ENCODE data around the gene NRDC. TPM values are rescaled to one million over a fixed set of nuclear protein-coding genes. Genes with fewer than 3 reads are reported as not detected.

NRDC gene
- total and polyA plus RNA-seq, 9 of the 15 experiments (the other 6 are each of a cell fraction or from before 2014, with no cell fraction given): 102 to 371 (median 201) TPM

GRCh38 chr1:51850420-51851223 is 27.9 kb downstream of the NRDC start (continued):
- TF ChIP-seq ZFP91 (CRISPR knock-in tag; IDR thresholded peaks at IDR 0.05) (no peak), ZNF699 (CRISPR knock-in tag; IDR thresholded peaks at IDR 0.05; ENCODE audit: insufficient replicate concordance) (no peak), ZNF232 (CRISPR knock-in tag; IDR thresholded peaks at IDR 0.05) (0 out of 2 replicates have a peak, but pooled peaks have one; percentile 25), NFIC (IDR thresholded peaks at IDR 0.05) (peak; percentile 51; the same call in 1 of the 2 replicates), PTTG1 (tag; IDR thresholded peaks at IDR 0.05; ENCODE audit: low read depth) (no peak), ZEB2 (IDR thresholded peaks at IDR 0.05) (peak; percentile 90), CREB1 (IDR thresholded peaks at IDR 0.05) (peak; percentile 42; the same call in 1 of the 2 replicates), CREB1 (CRISPR knock-in tag; IDR thresholded peaks at IDR 0.05) (no peak), ZBTB26 (CRISPR knock-in tag; IDR thresholded peaks at IDR 0.05) (0 out of 2 replicates have a peak, but pooled peaks have one; percentile 39), CREB5 (CRISPR knock-in tag; IDR thresholded peaks at IDR 0.05) (no peak), ZNF561 (CRISPR knock-in tag; conservative IDR thresholded peaks at IDR 0.05) (no peak), ZSCAN32 (CRISPR knock-in tag; IDR thresholded peaks at IDR 0.05) (no peak), SREBF1 (IDR thresholded peaks at IDR 0.05; ENCODE audit: borderline replicate concordance, low read depth, low read length) (no peak), ZNF280B (CRISPR knock-in tag; IDR thresholded peaks at IDR 0.05) (no peak), ELF1 (tag; IDR thresholded peaks at IDR 0.05) (no peak), ZNF3 (CRISPR knock-in tag; IDR thresholded peaks at IDR 0.05) (no peak), ELF4 (CRISPR knock-in tag; IDR thresholded peaks at IDR 0.05) (no peak), RBBP5 (IDR thresholded peaks at IDR 0.05; ENCODE audit: borderline replicate concordance, insufficient read depth, low read length, poor library complexity, severe bottlenecking) (peak; percentile 59), ZNF324 (CRISPR knock-in tag; IDR thresholded peaks at IDR 0.05) (no peak), PREB (CRISPR knock-in tag; IDR thresholded peaks at IDR 0.05) (peak; percentile 89; the same call in 1 of the 2 replicates), SNRNP70 (optimal IDR thresholded peaks at IDR 0.05; ENCODE audit: low read depth, low read length) (no peak)
